SK-N-SH (cell line): ENCODE results near the gene LRP6. TPM values are rescaled to one million over a fixed set of nuclear protein-coding genes. Genes with fewer than 3 reads are reported as not detected.

Experiments used
- CTCF ChIA-PET: fragments of 300-600, 350-600 bp; formaldehyde crosslinking; extraction: SDS; loops from one replicate; lab custom pipeline; 2021; lab: Yijun Ruan, JAX
- POLR2A ChIA-PET: fragments of 350-600 bp; sonication (Branson Sonifier 250); formaldehyde crosslinking; extraction: SDS; loops from one replicate; lab custom pipeline; 2020; ENCODE audit warnings: antibody characterized with exemption, inconsistent platforms; lab: Yijun Ruan, JAX
- DNase-seq: peaks from one replicate; pipeline ENCODE4 v3.0.0; 2012
- H2AFZ ChIP-seq: fragments of 200-600 bp; sonication (generic); 2 replicates; pipeline ENCODE4 v1.8.1; 2016; ENCODE audit warnings: antibody characterized with exemption, mild to moderate bottlenecking, low read depth
- H3F3A ChIP-seq: fragments of 200-600 bp; sonication (generic); replicated peaks from 2 replicates; pipeline ENCODE3; 2016; ENCODE audit warnings: antibody characterized with exemption, mild to moderate bottlenecking; ENCODE audit not compliant: insufficient read depth
- H3K27ac ChIP-seq, 2 experiments: fragments of 200-500 bp in 1 of 2; fragments of 200-600 bp in 1 of 2; sonication (Bioruptor generic) in 1 of 2; sonication (generic), shearing (Covaris generic) in 1 of 2; 2 replicates each; pipeline versions ENCODE4 v1.5.1 to v1.6.1; 2014 to 2016; ENCODE audit warnings: low read depth in 2 of 2, inconsistent platforms in 1 of 2, low read length in 1 of 2, mild to moderate bottlenecking in 1 of 2, mixed read lengths in 1 of 2
- H3K27me3 ChIP-seq: fragments of 200-600 bp; sonication (generic), shearing (Covaris generic); 2 replicates; pipeline ENCODE4 v1.6.1; 2016; ENCODE audit warnings: mixed run types; ENCODE audit not compliant: insufficient read depth
- H3K36me3 ChIP-seq, 2 experiments: fragments of 200-500 bp in 1 of 2; fragments of 200-600 bp in 1 of 2; sonication (Bioruptor generic) in 1 of 2; sonication (generic) in 1 of 2; replicated peaks in 1 of 2; 2 replicates each; pipeline versions ENCODE3 to v1.5.1; 2014 to 2016; ENCODE audit warnings: low read length in 1 of 2, mild to moderate bottlenecking in 1 of 2; ENCODE audit not compliant: insufficient read depth in 2 of 2, control insufficient read depth in 1 of 2
- H3K4me1 ChIP-seq, 2 experiments: fragments of 200-500 bp in 1 of 2; fragments of 200-600 bp in 1 of 2; sonication (Bioruptor generic) in 1 of 2; sonication (generic), shearing (Covaris generic) in 1 of 2; 2 replicates each; pipeline versions ENCODE4 v1.5.1 to v1.6.1; 2014 to 2016; ENCODE audit warnings: low read depth in 1 of 2, low read length in 1 of 2, mixed run types in 1 of 2; ENCODE audit not compliant: insufficient read depth in 2 of 2, control insufficient read depth in 1 of 2
- H3K4me2 ChIP-seq: fragments of 200-600 bp; sonication (generic), shearing (Covaris generic); 2 replicates; pipeline ENCODE4 v1.6.1; 2017; ENCODE audit warnings: mixed run types
- H3K4me3 ChIP-seq, 2 experiments: fragments of 200-500 bp in 1 of 2; fragments of 200-600 bp in 1 of 2; sonication (Bioruptor generic) in 1 of 2; sonication (generic), shearing (Covaris generic) in 1 of 2; 2 replicates each; pipeline versions ENCODE4 v1.5.1 to v1.8.1; 2014 to 2016; ENCODE audit warnings: low read depth in 2 of 2, inconsistent platforms in 1 of 2, low read length in 1 of 2, mild to moderate bottlenecking in 1 of 2, mixed read lengths in 1 of 2, moderate library complexity in 1 of 2
- H3K79me2 ChIP-seq: fragments of 200-600 bp; sonication (generic); 2 replicates; pipeline ENCODE4 v1.8.1; 2017; ENCODE audit warnings: mild to moderate bottlenecking; ENCODE audit not compliant: insufficient read depth
- H3K9ac ChIP-seq: fragments of 200-600 bp; sonication (generic); 2 replicates; pipeline ENCODE4 v1.6.1; 2017; ENCODE audit warnings: mixed run types
- H3K9me2 ChIP-seq: fragments of 200-600 bp; sonication (generic); 2 replicates; pipeline ENCODE4 v1.6.1; 2017; ENCODE audit warnings: mixed run types
- H3K9me3 ChIP-seq: fragments of 200-600 bp; sonication (generic); 2 replicates; pipeline ENCODE4 v1.6.1; 2017; ENCODE audit warnings: mixed run types, mild to moderate bottlenecking, moderate library complexity
- H4K20me1 ChIP-seq: fragments of 200-600 bp; sonication (generic); 2 replicates; pipeline ENCODE4 v1.6.1; 2017; ENCODE audit warnings: mild to moderate bottlenecking, mixed run types; ENCODE audit not compliant: insufficient read depth
- ELF1 ChIP-seq: IDR thresholded peaks from 2 replicates; pipeline ENCODE4 v1.4.0; 2012
- EP300 ChIP-seq, 2 experiments: IDR thresholded peaks; 2 replicates each; pipeline versions ENCODE4 v1.4.0 to v1.6.1; 2012; ENCODE audit warnings: borderline replicate concordance in 1 of 2, low read depth in 1 of 2, low read length in 1 of 2
- GABPA ChIP-seq: IDR thresholded peaks from 2 replicates; pipeline ENCODE4 v1.4.0; 2012; ENCODE audit warnings: low read depth, mild to moderate bottlenecking
- IRF3 ChIP-seq: fragments of 150-350 bp; IDR thresholded peaks from 2 replicates; pipeline ENCODE4 v1.6.1; 2016; ENCODE audit warnings: mild to moderate bottlenecking, low read depth, low read length
- RAD21 ChIP-seq: IDR thresholded peaks from 2 replicates; pipeline ENCODE4 v1.6.1; 2012; ENCODE audit warnings: mild to moderate bottlenecking, low read length
- SIN3A ChIP-seq: IDR thresholded peaks from 2 replicates; pipeline ENCODE4 v1.6.1; 2012; ENCODE audit warnings: low read depth, mild to moderate bottlenecking, low read length, moderate library complexity, borderline replicate concordance
- USF2 ChIP-seq: fragments of 150-350 bp; IDR thresholded peaks from 2 replicates; pipeline ENCODE4 v1.6.1; 2017; ENCODE audit warnings: antibody characterized with exemption, low read length, low read depth, borderline replicate concordance
- YY1 ChIP-seq: IDR thresholded peaks from 2 replicates; pipeline ENCODE4 v1.4.0; 2012; ENCODE audit warnings: low read depth, mild to moderate bottlenecking
- WGBS: methylation state at CpG from one replicate; pipeline ENCODE4 v1.1.6; 2017; ENCODE audit warnings: low lambda C conversion rate; 5-methylcytosine and 5-hydroxymethylcytosine counted together
- polyA plus RNA-seq, 3 experiments: library from polyadenylated mRNA; depleted of rRNA; stranded (reverse); fragments of >200 nt; gene quantifications; 2 replicates each; pipeline ENCODE4 v1.2.3, GENCODE V29; 2012

LRP6 gene
- polyA plus RNA-seq, 1 of the 3 experiments (the other 2 are of a cell fraction), result 13.7 TPM

- Histone ChIP-seq H3K4me1 (peaks cover 0 to 25% of the 10 kb centered on the region in 2 experiments; a peak in 2 of 4 replicates), H3K36me3 (peaks cover 0 to 3% of the 10 kb centered on the region in 2 experiments), H3K79me2 (no peaks in the 10 kb centered on the region), H4K20me1 (no peaks in the 10 kb centered on the region), H3K4me2 (no peak overlapping the region), H3K4me3 (no peak overlapping the region), H3K9me3 (no peaks in the 10 kb centered on the region), H3K9ac (no peak overlapping the region), H3K9me2 (no peaks in the 10 kb centered on the region), H3F3A (no peaks in the 10 kb centered on the region), H2AFZ (no peak overlapping the region), H3K27ac (peak overlapping the region; percentile 22 to 98; a peak in 3 of 4 replicates), H3K27me3 (no peaks in the 10 kb centered on the region)
- no peak for DNase-seq
- POLR2A ChIA-PET, result interaction anchor here (1.1 kb wide), 1 partner anchor 168 kb away, joined by 4 read pairs; the partner anchor contains the start of gene LRP6
- 81% methylated on average over 3 of the region's 3 CpGs for WGBS
- CTCF ChIA-PET, result interaction anchor here (0.7 to 2.2 kb wide), 3 partner anchors 17 to 228 kb away, joined by 3 to 11 read pairs (median 5); no protein-coding TSS in a partner anchor
- TF ChIP-seq RAD21 (no peak), EP300 (IDR thresholded peaks at IDR 0.05; ENCODE audit: borderline replicate concordance in 1 of 2, low read depth in 1 of 2, low read length in 1 of 2) (no peak), SIN3A (no peak), YY1 (no peak), ELF1 (no peak), USF2 (no peak)
These were observed 168.2 kb downstream of the LRP6 start for GRCh38 chr12:12098691-12099015.

GRCh38 chr12:12097891-12098690 lies 168.8 kb downstream of the LRP6 start:
- peaks cover 0 to 3% of the 10 kb centered on the region in 2 experiments for H3K36me3 ChIP-seq
- TF ChIP-seq GABPA (no peak), IRF3 (no peak)
- H4K20me1 ChIP-seq, result no peaks in the 10 kb centered on the region
- no peaks in the 10 kb centered on the region for H3K9me3 ChIP-seq
- POLR2A ChIA-PET, result interaction anchor here (1.1 kb wide), 1 partner anchor 169 kb away, joined by 4 read pairs; the partner anchor contains the start of gene LRP6
- H2AFZ ChIP-seq, result no peak overlapping the region
- H3K4me1 ChIP-seq, result peaks cover 0 to 25% of the 10 kb centered on the region in 2 experiments; a peak in 2 of 4 replicates
- CTCF ChIA-PET, result interaction anchor here (0.7 to 2.2 kb wide), 4 partner anchors 16 to 229 kb away, joined by 3 to 11 read pairs (median 4); no protein-coding TSS in a partner anchor
- no peaks in the 10 kb centered on the region for H3K27me3 ChIP-seq
- H3K27ac ChIP-seq, result peak overlapping the region; percentile 22 to 98; a peak in 3 of 4 replicates
- no peak overlapping the region for H3K4me2 ChIP-seq
- no peaks in the 10 kb centered on the region for H3F3A ChIP-seq
- H3K4me3 ChIP-seq, result no peak overlapping the region
- H3K9me2 ChIP-seq, result no peaks in the 10 kb centered on the region
- DNase-seq, result no peak
- H3K79me2 ChIP-seq, result no peaks in the 10 kb centered on the region
- H3K9ac ChIP-seq, result no peak overlapping the region
- 87% methylated on average over 6 of the region's 6 CpGs for WGBS
